HK-2 (cell line): ENCODE results near the gene ADD3.

ENCODE experiments used
- DNase-seq: peaks from one replicate; pipeline ENCODE4 v3.0.0-alpha.2; 2018; ENCODE audit not compliant: unreplicated experiment

Gene ADD3

DNA sequence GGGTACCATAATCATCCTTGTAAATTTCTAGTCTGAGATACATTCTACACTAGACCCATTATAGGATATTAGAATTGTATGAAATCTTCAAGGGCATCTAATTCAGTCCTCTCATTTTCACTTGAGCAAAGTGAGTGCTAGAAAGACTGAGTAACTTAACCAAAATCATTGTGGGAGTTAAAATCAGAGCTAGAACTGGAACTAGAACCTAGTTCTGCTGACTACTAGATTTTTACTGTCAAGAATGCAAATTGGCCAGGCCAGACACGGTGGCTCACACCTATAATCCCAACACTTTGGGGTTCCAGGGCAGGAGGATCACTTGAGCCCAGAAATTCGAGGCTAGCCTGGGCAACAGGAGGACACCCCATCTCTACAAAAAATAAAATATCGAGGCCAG, 53.9 kb downstream of the ADD3 start:
- DNase-seq = no peak

DNA sequence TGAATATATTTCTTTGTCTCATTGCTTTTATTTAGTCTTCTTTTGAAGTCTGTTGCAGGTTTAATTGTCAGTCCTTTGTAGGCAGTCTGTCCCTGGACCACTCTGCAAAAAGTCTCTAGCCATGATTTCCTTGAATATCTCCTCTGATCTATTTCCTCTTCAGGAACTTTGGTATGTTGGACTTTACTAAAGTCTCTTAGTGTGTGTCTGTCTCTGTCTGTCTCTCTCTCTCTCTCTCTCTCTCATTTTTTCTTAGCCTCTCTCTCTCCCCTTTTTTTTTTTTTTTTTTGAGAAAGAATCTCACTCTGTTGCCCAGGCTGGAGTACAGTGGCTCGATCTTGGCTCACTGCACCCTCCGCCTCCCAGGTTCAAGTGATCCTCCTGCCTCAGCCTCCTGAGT, 57.5 kb downstream of the ADD3 start:
- no peak for DNase-seq

DNA sequence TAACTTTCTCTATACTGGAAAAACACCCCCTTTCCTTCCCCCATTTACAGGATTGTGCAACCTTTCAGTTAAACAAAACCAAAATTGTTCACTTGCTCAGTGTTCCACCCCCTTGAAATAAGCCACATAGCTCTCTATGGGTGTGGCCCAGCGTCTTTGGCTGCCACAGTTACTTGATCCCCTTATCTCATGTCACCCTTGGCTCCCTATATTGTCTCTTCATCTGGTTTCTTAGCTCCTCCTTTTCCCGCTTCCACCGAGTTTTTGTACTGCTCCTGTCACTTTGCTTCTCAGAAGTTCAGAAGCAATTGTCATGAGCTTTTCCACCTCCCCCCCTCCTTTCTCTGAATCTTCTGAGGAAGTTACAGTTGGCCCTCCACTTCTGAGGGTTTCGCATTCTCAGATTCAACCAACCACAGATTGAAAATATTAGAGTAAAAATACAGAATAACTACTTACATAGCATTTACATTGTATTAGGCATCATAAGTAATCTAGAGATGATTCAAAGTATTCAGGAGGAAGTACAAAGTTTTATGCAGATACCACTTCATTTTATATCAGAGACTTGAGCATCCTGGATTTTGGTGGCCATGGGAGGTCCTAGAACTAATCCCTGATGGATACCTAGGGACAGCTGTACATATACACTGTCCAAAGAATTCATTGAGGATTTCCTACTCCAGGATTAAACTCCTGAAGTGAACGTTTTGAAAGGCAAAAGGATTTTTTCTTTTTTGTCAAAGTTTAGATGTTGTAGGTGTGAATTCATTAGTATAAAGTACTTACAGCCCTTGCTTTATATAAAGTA, 60.4 kb downstream of the ADD3 start:
- no peak for DNase-seq

DNA sequence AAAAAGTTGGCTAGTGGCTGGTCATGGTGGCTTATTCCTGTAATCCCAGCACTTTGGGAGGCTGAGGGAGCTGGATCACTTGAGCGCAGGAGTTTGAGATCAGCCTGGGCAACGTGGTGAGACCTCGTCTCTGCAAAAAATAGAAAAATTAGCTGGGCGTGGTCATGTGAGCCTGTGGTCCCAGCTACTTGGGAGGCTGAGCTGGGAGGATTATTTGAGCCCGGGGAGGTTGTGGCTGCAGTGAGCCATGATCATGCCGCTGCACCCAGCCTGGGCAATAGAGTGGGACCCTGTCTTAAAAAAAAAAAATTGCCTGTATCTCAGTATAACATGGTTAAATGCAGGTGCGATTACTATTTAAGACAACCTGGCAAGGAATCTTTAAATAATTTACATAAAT, 61.0 kb downstream of the ADD3 start:
- DNase-seq = no peak

DNA sequence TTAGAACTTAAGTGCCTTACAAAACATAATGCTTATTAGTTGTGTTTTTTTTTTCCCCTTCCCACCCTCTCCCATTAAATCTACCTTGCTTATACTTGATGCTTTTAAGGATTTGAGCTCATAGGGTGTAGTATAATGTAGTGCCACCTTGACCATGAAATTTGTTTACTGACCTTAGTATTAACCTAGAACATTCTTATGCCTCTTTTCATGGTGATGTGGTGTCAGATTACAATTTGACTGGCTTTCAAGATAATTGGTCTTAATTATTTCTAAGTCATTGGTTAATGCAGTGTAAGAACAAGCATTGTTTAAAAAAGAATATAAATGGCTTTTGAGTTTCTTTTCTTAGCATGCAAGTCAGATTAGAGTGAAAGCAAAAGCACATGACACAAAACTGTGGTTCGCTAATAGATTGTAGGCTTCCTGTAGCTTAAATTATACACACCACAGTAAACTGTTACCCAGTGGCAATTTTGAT, 61.8 kb downstream of the ADD3 start:
- no peak for DNase-seq

DNA sequence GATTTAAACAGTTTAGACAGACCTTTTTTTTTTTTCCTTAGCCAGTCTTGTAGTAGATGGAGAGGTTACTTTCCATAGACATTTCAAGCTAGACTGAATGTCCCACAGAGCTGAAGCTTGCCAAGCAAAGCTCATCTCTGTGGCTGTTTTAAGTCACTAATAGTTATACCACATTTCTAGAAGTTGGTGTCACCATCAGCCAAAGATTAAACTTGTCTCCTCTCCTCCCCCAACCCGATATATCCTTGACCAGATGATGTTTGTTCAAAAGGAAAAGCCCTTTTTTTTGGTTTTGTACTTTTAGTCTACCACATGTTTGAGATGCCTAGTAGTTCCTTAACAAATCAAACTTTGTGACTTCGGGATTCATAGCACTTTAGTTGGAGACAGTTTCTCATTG, 66.1 kb downstream of the ADD3 start:
- no peak for DNase-seq

DNA sequence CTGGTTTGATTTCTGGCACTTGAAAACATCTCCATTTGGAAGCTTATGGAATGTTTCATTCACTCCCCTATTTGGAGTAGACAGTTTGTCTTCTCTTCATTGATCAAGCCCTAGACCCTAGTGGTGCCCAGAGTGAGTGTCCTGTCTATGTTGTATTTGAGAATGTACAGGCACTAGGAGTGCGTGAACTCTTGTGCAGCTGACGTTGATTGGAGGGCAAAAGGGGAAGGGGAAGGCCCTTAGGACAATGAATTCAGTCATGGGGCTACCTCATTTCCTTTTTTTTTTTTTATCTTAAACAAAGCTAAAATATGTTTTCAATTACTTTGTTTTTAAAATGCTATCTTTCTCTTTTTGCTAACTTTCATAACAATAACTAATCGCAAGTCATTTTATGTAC, 66.5 kb downstream of the ADD3 start:
- DNase-seq = no peak

DNA sequence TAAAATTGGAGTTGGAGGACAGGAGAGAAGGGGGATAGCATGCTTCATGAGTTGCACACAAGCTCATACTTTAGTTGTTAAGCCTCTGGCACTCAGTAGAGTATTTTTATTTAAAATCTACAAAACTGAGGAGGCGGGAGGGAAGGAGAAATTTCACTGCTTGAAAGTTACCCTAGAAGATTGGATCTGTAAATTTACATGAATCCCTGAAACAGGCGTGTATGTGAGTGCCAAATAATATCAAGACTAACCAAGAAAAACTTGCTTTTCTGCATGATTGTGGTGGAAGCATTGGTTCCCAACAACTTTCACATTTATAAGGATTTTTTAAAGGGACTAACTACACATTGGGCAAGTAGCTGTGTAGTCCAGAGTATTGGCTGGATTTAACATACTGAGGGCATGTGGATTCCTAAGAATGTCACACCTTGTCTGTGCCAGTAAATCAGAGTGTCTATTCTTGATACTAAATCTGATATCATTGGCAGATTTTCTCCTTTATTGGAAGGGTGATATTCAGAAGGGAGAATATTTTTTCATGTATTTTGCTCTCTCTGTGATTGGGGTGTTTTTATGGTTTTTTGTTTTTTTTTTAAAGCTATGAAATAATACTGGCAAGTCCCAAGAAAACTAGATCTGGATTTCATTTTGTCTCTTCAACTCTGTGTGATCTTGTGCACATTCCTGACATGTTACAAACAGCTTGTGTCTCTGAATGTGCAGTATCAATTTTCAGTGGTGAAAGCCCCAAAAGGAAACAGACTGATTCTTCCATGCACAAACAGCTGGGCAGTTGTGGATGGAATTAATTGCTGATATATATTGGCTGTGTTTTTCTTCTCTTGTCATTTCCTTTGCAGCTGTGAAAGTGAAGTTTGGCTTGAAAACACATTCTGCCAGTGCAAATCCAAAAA, 67.2 kb downstream of the ADD3 start:
- no peak for DNase-seq

DNA sequence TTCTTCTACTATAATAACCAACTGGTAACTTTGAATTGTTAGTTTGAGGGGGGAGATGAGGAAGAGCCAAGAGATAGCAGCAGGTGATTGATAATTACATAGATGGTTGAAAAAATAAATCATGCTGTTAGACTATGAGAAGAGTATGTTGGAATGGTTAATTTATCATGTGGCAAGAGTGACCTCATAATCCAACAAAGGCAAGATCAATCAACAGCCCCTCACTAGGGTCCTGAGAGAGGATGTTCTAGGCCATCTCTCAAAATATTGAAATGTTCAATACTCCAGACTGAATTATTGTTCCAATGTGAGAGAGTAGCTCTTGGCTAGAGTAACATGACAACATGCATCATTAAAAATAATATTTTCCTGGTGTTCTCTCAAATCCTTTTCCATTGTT, 67.9 kb downstream of the ADD3 start:
- no peak for DNase-seq

DNA sequence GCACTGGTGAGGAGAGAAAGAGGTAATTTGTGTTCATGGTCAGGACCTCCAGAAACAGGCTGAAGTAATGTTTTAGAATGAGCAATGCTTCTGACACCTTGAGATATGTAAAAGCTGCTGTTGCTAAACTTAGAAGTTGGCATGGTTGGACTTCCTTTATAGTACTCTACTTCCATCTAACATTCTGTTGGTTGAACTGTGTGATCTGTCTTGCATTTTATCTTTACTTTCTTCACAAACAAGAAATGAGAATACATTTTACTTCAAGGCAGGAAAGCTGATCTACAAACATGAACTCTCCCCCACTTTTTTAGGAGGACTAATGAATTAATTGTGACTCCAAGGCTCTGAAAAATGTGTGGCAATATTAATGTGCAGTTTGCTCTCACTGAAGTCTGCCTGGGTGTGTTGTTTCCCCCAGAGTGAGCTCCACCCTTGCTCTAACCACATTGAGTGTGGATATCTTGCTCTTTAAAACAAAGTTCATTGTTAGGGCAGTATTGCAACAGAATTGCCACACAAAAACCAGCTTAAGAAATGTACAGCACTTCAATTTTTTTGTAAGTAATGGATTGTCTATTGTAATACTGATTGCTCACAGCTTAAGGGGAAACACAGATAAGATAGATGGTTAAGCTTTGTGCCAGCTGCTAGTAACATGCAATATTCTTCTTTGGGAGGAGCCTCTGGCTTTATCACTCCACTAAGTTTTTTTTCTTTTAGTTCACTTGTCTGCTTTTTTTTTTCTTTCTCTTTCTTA, 69.0 kb downstream of the ADD3 start:
- no peak for DNase-seq

DNA sequence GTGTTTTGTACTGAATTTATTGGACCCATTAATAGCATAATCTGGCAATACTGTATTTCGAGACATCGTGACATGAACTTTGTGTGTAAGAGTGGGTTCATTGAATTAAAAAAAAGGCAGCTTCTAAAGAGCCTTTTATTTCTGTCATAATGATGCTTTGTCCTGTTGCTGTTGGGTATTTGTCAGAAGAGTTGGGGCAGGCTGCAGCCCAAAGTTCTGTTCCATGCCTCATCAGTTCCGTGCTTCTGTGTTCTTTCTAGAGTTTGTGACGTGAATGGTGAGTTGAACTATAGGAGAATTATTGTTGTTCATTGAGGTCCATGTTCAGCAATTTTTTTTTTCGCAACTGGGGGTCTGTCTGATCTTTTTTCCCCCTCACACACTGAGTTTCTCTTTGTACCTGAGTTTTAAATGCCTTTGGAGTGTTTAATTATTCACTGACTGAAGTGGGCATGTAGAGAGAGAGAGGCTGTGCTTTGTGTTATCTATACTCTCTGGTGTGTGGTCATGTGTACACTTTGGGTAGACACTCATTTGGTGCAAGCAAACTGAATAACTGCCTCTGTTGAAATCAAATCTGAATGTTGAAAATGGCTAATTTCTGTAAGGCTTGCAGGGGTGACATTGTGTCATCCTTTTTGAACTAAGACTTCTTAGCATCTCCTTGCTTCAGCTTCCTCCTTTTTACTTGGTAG, 69.8 kb downstream of the ADD3 start:
- no peak for DNase-seq

DNA sequence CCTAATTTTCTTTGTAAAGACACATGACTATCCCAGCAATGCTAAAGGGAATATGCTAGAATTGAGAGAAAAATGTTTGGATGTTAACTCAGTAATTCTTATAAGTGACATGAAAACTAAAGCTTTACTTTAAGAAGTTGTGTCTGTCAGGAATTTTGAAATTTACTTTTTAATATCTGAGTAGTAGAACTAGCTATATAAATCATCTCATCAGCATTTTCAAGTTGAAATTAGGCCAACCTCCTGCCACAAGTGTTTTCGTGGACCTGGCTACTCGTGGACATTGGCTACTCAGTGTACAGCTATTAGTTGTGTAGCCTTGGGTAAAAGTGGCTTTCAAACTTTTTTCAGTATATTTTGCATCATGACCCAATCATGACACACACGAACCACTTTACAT, 70.5 kb downstream of the ADD3 start:
- no peak for DNase-seq

DNA sequence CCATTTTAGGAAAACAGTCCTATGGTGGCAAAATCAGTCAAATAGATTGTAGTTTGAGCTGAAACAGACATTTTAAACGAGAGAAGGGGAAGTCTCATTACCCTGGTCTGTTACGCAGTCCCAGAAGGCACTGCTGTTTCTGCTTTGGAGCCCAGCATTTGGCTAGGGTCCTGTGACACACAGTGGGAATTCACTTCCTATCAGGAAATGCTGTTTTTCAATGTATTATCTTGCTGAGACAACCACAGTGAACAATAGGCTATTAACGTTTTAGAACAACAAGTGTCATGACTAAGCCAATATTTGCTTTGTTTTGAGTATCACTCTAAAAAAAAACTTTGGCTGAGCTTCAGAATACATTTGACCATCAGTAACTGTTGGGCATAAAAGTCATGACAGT, 74.1 kb downstream of the ADD3 start:
- no peak for DNase-seq

DNA sequence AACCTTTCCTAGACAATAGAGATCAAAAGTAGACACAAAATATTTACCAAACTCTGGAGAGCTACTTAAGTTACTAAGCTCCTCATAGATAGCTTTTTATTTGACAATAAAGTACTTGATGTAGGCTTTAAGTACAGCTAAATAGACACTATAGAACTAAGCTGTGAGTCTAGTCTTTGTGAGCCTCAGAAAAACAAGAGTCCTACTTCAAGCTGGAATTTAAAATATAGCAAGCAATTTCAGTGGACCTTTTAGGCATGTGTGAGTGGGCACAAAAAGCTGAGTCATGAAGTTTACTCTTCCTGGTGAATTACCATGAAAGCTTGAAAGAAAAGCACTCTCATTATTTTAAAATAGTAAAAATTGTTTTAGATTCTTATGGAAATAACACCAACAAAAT, 76.1 kb downstream of the ADD3 start:
- no peak for DNase-seq

DNA sequence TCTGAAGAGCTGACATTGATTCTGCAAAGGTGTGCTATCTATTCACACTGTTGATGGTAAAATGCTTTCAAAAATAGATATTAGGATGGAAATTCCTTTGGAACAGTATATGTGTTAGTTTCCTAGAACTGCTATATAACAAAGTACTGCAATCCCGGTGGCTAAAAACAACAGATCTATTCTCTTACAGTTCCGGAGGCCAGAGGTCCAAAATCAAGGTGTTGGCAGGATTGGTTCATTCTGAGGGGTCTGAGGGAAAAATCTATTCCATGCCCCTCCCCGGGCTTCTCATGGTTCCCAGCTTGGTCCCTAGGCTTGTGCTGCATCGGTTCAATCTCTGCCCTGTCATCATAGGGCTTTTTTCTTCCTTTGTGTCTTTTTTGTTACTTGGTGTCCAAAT, 79.9 kb downstream of the ADD3 start:
- DNase-seq = no peak

DNA sequence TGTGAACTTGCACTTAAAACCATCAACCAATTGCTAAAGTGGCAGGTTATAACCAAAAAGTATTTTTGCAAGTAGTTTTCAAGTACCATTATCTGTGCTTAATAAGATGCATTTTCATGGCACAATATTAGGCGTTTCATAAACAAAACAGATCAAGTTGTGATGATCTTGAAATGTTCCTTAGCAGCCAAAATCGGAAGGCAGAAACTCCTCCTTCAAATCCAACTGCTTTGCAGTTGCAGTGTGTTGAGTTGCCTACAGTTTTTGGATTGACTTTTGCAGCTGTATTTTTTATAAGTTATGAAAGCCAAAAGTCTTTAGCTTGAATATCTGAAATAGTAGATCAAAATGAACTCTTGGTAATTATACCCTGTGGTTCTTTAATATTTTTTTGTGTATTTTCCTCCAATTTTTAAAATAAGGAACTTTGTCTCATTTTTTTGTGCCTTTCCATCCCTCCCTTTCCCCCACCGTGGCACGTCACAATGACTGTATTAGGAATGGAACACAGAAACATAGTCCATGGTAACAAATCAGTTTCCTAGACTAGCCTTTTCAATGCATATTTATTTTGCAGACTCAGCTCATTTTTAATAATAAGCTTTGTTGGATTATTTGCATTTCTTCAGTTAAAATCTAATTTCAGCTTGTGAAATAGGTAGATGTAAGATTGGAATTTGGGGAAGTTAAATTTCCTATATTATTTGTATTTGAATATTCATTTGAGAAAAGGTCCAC, 80.8 kb downstream of the ADD3 start:
- no peak for DNase-seq

DNA sequence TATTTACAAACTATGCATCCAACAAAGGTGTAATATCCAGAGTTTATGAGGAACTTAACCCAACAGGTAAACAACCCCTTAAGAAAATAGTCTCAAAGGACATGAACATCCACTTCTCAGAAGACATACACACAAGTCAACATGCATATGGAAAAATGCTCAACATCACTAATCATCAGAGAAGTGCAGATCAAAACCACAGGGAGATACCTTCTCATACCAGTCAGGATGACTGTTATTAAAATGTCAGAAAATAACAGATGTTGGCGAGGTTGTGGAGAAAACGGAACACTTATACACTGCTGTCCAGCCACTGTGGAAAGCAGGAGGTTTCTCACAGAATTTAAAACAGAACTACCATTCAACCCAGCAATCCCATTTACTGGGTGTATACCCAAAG, 84.0 kb downstream of the ADD3 start:
- no peak for DNase-seq

DNA sequence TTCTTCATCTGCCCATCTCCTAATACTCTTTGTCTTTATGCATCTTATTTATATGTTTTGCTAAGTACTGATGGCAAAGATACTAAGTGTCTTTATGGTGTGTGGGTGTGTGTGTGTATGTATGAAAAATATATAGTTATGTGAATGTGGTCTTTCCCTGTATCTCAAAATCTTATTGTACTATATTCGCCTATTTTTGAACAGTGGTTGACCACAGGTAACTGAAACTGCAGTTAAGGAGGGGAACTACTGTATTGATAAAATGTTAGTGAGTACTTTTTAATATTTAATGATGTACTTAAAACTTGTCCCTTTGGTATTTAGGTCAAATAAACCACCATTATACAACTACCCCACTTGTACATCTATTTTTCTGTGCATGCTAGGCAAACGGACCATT, 85.9 kb downstream of the ADD3 start:
- DNase-seq = no peak

DNA sequence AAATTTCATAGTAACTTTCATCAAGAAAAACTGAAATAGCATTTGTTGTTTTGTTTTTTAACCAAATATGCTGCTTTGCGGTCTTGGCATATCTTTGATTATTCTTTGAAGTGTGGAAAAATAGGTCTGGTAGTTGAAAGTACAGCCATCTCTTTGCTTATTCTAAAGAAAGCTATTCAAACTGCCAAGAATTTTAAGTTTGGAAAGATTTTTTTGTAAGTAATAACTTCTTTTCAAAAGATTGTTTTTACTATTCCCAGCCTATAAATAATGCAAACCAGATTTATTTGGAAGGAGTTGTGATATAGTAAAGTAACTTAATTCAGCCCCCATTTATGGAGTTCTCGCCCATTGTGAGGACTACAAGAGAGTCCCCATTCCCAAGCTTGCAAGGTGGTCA, 87.0 kb downstream of the ADD3 start:
- DNase-seq = no peak

DNA sequence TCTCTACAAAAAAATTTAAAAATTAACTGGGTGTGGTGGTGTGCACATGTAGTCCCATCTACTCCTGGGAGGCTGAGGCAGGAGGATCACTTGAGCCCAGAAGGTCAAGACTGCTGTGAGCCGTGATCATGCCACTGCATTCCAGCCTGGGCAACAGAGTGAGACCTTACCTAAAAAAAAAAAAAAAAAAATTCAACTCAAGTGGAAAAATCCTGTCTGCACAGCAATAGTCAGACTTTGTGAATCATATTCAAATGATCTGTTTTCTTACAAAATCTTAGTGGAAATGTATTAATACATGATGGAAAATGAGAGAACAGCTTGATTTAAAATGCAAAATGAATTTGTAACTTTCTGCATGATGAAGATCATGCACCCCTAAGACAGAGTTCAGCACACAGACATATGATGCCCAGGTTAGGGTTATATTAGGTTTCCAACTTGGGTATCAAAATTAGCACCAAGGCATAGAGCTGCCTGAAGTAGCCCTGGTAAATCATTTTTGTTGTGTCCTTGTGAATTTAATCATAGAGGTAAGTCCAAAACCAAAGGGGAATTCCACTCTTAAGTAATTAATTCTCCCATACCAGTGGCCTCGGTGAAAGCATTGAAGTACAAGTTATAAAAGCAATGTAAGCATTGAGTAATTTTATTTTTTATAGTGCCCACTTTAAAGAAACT, 93.8 kb downstream of the ADD3 start:
- DNase-seq = peak; percentile 17
